ENCODE data around the gene SLC8A2. TPM values are rescaled to one million over a fixed set of nuclear protein-coding genes. Genes with fewer than 3 reads are reported as not detected.

The SLC8A2 gene
- total RNA-seq, 1 experiment from 2014 or later: 11.3 TPM

DNA sequence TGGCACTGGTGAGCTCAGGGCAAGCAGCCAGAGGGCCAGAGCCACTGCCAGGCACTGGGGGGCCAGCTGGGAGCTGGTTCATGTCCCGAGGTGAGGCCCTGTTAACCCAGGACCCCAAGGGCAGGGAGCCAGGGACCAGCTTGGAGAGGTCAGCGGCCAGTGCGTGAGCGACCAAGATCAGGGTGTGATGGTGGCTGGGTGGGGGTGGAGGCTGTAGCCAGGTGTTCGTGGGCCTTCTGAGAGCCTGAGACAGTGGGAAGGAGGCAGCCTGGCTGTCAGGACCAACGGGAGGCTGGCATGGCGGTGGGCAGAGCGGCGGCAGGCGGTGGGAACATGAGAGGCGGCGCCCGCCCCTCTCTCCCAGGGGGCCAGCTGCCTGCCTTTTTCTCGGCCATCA is 20.4 kb upstream of the SLC8A2 start:
- Histone ChIP-seq H4K5ac (ENCODE audit: insufficient read length, low read depth, low read length) (no peak overlapping the region), H3T11ph (ENCODE audit: low read length) (no peak overlapping the region), H3K27me3 (ENCODE audit: insufficient read depth, low read length) (no peaks in the 10 kb centered on the region), H3K14ac (ENCODE audit: insufficient read depth, low read length) (no peak overlapping the region; the same call in 1 of the 2 replicates), H3K9me3 (ENCODE audit: control insufficient read depth, low read depth, low read length) (no peaks in the 10 kb centered on the region), H2BK12ac (ENCODE audit: insufficient read length, low read depth, low read length) (no peak overlapping the region), H4K91ac (ENCODE audit: insufficient read length, low read depth, low read length) (no peak overlapping the region), H2BK120ac (ENCODE audit: low read depth, low read length, poor library complexity, severe bottlenecking) (no peak overlapping the region), H3K79me2 (ENCODE audit: insufficient read depth, low read length) (no peaks in the 10 kb centered on the region), H3K27ac (ENCODE audit: insufficient read length, low read depth, low read length) (no peak overlapping the region), H3K4me1 (ENCODE audit: insufficient read depth, low read length) (no peaks in the 10 kb centered on the region), H2AK5ac (ENCODE audit: insufficient read length, low read length) (no peak overlapping the region), H2AFZ (ENCODE audit: low read length) (no peak overlapping the region), H3K9ac (ENCODE audit: extremely low read depth, insufficient read length, low read length) (no peak overlapping the region), H4K20me1 (ENCODE audit: control insufficient read depth, insufficient read depth, insufficient read length) (no peaks in the 10 kb centered on the region), H3K4ac (ENCODE audit: low read depth, low read length) (no peak overlapping the region), H3K18ac (ENCODE audit: insufficient read length, low read depth, low read length) (no peak overlapping the region), H3K23me2 (ENCODE audit: insufficient read length, low read depth, low read length, poor library complexity, severe bottlenecking) (no peaks in the 10 kb centered on the region), H3K56ac (ENCODE audit: insufficient read length, low read depth, low read length) (no peak overlapping the region), H3K4me2 (ENCODE audit: insufficient read depth, insufficient read length, low read length) (no peak overlapping the region), H3K23ac (ENCODE audit: insufficient read length, low read depth, low read length) (no peak overlapping the region), H2BK5ac (ENCODE audit: insufficient read length, low read length) (no peak overlapping the region), H2BK20ac (ENCODE audit: low read depth, low read length, poor library complexity, severe bottlenecking) (no peak overlapping the region), H2BK15ac (ENCODE audit: low read depth, low read length) (no peak overlapping the region), H3K79me1 (ENCODE audit: insufficient read depth, low read depth, low read length, poor library complexity, severe bottlenecking) (no peaks in the 10 kb centered on the region), H4K8ac (replicated peaks; ENCODE audit: insufficient read length, low read depth, low read length) (no peak overlapping the region)
- H3K4me3 Mint-ChIP-seq: no peak overlapping the region
- H3K27ac Mint-ChIP-seq: no peak overlapping the region
- H3K36me3 Mint-ChIP-seq (ENCODE audit: insufficient read depth in 1 of 3, low read depth in 3 of 3): peaks cover 9 to 22% (median 13%) of the 10 kb centered on the region in 3 experiments; a peak in 6 of 7 replicates
- H3K4me1 Mint-ChIP-seq: peaks cover 0 to 13% of the 10 kb centered on the region in 2 experiments; a peak in 2 of 4 replicates
- no peak for DNase-seq
- H3K9me3 Mint-ChIP-seq: no peaks in the 10 kb centered on the region
- H3K27me3 Mint-ChIP-seq (ENCODE audit: low read depth): no peaks in the 10 kb centered on the region
- TF ChIP-seq, protein P1, sequence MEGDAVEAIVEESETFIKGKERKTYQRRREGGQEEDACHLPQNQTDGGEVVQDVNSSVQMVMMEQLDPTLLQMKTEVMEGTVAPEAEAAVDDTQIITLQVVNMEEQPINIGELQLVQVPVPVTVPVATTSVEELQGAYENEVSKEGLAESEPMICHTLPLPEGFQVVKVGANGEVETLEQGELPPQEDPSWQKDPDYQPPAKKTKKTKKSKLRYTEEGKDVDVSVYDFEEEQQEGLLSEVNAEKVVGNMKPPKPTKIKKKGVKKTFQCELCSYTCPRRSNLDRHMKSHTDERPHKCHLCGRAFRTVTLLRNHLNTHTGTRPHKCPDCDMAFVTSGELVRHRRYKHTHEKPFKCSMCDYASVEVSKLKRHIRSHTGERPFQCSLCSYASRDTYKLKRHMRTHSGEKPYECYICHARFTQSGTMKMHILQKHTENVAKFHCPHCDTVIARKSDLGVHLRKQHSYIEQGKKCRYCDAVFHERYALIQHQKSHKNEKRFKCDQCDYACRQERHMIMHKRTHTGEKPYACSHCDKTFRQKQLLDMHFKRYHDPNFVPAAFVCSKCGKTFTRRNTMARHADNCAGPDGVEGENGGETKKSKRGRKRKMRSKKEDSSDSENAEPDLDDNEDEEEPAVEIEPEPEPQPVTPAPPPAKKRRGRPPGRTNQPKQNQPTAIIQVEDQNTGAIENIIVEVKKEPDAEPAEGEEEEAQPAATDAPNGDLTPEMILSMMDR (conservative IDR thresholded peaks at IDR 0.05): no peak
- no CpG with 5 or more reads among the region's 14 CpGs for WGBS (ENCODE audit: extremely low coverage, insufficient read length, low lambda C conversion rate)

Measured in H9 (cell line).